HG02759 (cell line): Measurements from ENCODE around the gene LMF2.
"Not testable (repeated sequence)": the region's sequence is repeated elsewhere in the genome, so short reads cannot be mapped to it uniquely, and the experiment has no call there.

Experiments
- ATAC-seq: cut with Tn5 transposase; IDR thresholded peaks from one replicate; pipeline ENCODE4 v1.9.1; 2021; ENCODE audit warnings: mild to moderate bottlenecking, moderate library complexity; ENCODE audit not compliant: unreplicated experiment

LMF2 gene, protein sequence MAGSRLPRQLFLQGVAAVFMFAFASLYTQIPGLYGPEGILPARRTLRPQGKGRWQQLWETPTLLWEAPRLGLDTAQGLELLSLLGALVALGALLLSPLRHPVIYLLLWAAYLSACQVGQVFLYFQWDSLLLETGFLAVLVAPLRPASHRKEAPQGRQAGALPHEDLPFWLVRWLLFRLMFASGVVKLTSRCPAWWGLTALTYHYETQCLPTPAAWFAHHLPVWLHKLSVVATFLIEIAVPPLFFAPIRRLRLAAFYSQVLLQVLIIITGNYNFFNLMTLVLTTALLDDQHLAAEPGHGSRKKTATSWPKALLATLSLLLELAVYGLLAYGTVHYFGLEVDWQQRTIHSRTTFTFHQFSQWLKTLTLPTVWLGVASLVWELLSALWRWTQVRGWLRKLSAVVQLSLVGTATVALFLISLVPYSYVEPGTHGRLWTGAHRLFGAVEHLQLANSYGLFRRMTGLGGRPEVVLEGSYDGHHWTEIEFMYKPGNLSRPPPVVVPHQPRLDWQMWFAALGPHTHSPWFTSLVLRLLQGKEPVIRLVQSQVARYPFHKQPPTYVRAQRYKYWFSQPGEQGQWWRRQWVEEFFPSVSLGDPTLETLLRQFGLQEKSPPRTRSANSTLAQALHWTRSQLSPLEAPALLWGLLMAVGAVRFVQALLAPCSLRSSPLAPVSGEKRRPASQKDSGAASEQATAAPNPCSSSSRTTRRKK

DNA sequence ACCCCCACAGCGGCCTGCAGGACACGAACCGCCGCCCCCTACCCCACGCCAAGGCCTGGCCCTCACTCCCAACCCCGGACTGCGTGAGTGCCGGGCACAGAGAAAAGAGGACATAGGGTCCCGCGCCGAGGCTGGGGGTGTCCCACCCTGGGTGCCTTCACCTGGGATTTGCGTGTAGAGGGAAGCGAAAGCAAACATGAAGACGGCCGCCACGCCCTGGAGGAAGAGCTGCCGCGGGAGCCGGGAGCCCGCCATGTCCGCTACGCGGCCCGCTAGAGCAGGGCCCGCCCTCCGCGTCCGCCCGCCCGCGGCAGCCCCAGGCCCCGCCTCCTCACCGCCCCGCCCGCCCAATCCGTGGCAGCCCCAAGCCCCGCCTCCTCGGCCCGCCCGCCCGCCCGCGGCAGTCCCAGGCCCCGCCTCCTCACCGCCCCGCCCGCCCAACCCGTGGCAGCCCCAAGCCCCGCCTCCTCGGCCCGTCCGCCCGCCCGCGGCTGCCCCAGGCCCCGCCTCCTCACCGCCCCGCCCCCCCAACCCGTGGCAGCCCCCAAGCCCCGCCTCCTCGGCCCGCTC lies at the start of gene LMF2:
TSS of gene LMF2 (minus strand) at position 282 of the 570 bp plus-strand sequence. CDS start at position 255, 27 bp downstream.
- ATAC-seq = peak; percentile 64

DNA sequence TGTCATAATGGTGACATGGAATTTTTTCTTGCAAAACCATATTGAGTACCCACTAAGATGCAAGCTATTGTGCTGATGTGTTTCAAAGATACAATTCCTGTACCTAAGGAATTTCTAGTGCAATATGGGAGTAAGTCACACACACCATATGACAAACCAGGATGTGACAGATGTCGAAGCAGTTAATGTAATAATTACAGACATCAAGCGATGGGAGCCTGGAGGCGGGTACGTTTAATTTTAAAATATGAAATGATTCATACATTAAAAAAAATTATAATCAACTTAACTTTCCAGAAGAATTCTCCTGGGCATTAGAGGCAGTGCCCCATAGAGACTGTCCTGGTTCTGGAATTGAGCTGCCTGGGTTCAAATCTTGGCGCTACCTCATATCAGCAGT lies 49.2 kb upstream of the LMF2 start:
- ATAC-seq = no peak

GRCh38 chr22:50553310-50553709 lies 45.8 kb upstream of the LMF2 start:
- no peak for ATAC-seq

DNA sequence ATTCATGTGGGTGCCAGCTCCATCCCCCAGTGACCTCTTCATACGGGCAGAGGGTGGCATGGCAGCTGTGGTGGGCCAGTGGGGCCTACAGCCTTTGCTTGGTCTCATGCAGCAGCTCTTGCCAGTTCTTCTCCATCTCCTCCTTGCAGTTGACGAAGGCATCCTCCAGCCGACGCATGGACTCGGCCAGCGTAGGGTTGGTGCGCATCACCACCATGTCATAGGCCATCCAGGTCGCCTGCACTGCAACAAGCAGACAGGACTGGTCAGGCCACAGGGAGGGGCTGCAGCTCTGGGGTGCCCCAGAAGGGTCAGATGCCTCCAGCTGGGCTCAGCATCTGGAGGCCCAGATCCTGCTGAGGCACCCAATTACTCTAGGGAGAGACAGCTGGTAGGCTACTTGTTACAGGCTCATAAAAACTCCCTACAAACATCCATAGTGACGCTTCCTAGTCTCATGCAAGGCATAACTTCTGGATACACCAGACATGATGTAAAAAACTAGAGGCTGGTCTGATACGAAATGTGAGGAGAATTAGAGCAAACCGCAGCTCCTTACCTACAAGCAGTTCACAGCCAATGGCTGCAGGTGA lies 43.8 kb upstream of the LMF2 start:
- no peak for ATAC-seq

GRCh38 chr22:50550395-50550794 lies 42.9 kb upstream of the LMF2 start:
- ATAC-seq = no peak

- ATAC-seq = peak; percentile 16
These were observed 41.7 kb upstream of the LMF2 start for GRCh38 chr22:50548921-50549790.

DNA sequence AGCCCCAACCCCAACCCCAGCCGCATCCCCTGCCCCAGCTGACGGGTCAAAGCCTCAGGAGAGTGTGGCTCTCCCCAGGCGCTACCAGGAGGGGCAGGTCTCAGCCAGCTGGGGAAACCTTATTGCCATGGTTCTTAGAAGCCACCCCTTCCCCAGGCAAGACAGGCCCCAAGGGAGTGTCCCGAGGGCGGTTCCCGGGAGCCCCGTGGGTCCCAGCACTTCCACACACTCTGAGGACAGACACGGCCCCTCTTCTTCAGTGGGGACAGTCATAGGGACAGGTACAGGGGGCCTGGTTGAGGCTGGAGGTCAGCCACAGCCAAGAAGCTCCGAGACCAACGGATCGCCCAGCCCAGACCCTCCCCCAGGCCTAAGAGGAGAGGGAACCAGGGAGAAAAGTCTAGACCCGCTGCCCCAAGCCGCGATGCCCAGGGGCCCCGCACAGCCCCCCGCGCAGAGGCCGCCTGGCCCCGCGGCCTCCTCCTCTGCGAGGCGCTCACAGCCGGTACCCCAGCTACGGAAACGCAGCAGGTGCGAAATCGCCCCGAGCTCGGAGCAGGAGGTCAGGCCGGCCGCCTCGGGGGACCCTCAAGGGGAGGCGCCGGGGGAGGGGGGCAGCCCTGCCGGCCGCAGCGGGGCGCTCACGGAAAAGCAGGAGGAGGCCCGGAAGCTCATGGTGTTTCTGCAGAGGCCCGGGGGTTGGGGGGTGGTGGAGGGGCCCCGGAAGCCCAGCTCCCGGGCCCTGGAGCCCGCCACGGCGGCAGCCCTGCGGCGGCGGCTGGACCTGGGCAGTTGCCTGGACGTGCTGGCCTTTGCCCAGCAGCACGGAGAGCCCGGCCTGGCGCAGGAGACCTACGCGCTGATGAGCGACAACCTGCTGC lies 40.8 kb upstream of the LMF2 start:
- ATAC-seq = peak; percentile 35

DNA sequence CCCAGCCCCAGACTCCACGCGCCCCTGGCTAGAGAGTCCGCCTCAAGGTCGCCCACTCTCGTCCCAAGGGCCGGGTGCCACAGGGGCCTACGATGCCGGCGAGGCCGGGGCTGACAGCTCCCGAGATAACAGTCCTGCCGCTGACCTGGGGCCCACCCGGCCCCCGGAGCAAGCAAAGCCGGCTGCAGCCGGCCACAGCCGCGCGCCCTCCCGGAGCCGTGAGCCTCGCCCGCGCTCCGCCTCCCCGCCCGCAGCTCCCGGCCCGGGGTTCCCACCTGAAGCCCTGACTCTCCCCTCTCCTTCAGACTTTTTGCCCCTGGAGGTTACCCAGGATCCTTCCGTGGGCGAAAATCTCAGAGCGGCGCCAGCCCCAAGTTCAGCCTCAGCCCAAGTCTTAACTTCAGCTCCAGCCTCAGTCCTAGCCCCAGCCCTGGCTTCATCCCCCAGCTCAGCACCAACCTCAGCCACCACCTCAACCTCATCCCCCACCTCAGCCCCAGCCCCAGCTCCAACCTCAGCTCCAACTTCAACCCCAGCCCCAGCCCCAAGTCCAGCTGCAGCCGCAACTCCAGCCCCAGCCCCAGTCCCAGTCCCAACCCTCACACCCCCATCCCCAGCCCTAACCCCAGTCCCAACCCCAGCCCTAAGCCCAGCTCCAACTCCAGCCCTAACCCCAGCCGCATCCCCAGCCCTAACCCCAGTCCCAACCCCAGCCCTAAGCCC lies 39.9 kb upstream of the LMF2 start:
- no peak for ATAC-seq

DNA sequence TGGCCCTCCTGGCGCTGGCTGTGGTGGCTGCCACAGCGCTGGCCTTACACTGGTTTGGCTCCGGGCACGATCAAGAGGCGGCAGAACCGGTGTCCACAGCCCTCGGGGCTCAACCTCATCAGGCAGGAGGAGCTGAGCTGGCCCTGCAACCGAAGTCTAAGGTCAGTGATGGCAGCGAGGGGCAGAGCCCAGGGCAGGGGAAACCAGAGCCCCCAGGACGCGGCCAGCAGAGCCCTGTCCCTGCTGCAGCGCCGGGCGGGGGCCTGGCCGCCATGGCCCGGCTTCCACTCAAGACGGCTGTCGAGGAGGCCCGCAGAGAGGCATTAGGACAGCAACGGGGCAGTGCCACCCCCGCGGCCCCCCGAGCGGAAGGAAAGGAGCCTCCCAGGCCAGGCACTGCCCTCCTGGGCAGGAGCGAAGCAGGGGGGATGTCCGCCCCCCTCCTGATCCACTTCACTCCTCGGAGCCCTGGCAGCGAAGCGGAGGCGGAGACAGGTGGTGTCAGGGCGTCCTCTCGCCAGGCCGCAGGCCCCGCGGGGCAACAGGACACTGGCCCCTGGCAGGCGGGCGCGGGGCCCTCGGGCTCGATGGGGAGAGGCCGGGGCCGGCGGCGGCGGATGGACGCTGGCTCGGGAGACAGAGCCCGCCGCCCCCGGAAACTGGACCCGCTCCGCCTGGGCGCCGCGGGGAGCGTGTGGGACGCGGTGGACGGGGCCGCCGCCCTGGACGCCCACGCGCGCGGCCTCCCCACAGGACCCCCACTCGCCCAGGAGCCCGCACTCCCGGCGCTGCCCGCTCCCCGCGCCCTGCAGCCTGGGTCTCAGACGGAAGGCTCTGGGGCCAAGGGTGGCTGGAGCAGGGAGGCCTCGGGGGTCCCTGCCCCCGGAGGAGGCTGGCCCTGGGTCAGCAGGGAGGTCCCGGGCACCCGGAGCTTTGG lies 39.1 kb upstream of the LMF2 start:
- no peak for ATAC-seq

DNA sequence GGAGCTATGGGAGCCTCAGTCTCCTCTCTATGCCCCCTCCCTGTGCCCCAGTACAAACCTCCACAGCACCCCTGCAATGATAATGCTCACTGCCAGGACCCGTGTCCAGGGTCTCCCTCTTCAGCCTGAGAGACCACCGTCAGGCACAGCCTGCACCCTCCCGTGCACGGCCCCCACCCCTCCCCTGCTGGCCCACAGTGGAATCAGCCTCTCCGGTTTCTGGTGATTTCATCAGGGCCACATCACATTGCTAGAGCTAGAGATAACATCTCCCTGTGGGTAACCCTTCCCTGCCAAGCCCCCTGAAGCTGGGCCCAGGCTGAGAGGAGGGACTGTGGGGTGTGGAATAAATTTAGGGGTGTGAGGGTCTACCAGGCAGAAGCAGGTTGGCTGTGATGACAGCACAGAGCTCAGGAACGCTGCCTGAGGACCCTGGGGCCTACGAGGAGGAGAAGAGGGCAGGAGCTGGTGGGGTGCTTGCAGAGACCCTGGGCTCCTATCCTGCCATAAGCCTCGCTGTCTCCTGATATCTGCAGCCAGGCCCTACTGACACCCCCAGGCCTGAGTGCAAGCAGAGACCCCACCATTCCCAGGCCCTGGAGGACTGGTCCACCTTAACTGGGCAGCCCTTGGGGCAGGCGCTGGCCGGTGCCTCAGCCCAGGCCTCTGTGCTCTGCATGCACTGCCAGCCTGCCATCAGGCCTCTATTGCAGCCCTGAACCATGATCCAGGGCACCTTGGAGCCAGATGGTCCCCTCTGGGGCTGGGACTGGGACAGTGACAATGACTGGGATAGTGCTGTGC lies 38.2 kb upstream of the LMF2 start, which contains the start of gene KLHDC7B:
TSS of gene KLHDC7B (plus strand) at position 378 of the 804 bp plus-strand sequence. CDS start at position 723, 345 bp downstream.
- no peak for ATAC-seq

DNA sequence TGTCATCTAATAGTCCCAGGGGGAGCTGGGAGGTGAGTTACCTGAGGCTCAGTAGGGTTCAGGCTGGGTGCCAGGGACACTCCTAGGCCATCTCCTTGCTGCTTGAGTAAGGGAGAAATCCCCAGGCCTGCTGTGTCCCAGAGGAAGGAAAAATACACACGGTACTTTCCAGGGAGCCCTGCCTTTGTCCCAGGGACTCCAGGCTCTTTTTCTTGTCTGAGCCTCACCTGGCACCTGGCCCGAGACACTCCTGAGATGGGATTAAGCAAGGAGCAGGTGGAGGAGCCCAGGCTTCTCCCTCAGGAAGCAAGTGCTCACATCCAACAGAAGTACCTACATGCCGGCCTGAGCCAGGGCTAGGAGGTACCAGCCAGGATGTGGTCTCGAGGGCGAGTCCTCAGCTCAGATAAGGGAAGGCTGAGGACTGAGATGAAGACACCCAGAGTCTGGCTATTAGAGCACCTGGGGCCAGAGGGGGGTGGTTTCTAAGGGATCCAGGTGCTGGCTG lies 37.3 kb upstream of the LMF2 start:
- no peak for ATAC-seq

DNA sequence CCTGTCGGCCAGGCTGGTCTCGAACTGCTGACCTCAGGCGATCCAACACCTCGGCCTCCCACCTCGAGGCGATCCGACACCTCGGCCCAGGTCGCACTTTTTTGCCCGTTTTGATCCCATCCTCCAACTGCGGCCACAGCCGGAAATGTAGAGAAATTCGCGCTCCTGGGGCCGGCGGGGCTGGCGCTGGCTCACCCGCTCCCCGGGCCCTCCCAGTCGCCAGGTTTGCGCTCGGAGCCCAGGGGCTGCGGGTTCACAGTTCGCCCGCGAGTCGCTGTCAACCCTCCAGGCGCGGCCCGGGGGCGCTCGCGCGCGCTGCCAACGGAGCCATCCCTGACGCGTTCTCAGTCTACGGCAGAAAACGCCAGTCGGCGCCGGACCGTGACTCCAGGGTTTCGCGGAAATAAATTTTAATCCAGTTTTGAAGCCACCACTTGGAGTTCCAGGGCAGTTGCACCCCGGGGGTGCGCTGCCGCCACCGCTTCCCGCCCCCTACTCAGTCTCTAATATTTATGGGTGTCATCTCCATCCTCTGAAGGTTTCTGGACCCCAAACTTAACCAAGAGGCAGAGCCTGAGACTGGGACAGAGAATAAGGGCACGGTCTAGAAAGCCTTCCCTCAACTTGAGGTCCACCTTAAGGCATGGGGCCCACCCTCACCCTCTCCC lies 36.7 kb upstream of the LMF2 start:
- no peak for ATAC-seq

- ATAC-seq = no peak
These were observed 35.0 kb upstream of the LMF2 start for GRCh38 chr22:50542416-50542927.

GRCh38 chr22:50541667-50542026 lies 34.1 kb upstream of the LMF2 start:
- not testable (repeated sequence) for ATAC-seq

- no peak for ATAC-seq
These were observed 32.9 kb upstream of the LMF2 start for GRCh38 chr22:50540381-50540780.

DNA sequence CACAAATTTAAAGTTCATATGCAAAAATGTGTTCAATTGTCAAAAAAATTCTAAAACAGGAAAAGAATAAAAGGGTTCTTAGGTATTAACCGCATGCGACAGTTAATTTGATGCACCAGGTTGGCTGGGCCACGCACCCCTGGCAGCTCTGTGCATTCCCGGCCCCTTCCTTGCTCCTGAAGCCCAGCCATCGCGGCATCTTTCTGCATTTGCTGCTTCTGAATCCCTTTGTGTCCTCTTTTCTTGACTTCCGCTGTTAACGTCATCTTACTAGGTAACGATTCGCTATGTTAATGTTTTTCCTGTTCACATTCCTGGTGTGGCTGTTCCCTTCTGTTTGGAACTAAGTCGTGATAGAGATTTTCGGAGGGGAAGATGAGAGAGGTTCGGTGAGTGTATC lies 30.3 kb upstream of the LMF2 start:
- no peak for ATAC-seq
